ENCODE data around the gene LMF2.

The LMF2 gene

DNA sequence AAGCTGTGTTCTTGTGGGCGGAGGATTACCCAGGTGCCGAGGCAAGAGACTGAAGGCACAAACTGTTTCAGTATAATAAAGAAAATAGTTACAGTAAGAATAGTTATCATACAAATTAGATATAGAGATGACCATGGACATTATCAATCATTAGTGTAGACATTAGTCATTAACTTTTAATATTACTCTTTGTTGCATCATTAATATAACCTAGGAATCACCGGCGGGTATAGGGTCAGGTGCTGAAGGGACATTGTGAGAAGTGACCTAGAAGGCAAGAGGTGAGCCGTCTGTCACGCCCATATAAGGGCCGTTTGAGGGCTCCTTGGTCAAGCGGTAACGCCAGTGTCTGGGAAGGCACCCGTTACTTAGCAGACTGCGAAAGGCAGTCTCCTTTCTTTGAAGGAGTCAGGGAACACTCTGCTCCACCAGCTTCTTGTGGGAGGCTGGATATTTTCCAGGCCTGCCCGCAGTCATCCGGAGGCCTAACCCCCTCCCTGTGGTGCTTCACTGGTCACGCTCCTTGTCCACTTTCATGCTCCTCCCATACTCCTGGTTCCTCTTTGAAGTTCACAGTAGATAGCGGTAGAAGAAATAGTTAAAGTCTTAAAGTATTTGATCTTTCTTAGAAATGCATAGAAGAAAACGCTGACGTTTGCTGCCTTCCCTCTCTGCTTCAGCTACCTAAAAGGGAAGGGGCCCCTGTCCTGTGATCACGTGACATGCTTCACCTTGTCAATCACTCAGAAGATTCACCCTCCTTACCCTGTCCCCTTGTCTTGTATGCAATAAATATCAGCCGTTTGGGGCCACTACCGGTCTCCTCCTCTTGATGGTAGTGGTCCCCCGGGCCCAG is 26.6 kb upstream of the LMF2 start:
- DNase-seq: peak; percentile 57

DNA sequence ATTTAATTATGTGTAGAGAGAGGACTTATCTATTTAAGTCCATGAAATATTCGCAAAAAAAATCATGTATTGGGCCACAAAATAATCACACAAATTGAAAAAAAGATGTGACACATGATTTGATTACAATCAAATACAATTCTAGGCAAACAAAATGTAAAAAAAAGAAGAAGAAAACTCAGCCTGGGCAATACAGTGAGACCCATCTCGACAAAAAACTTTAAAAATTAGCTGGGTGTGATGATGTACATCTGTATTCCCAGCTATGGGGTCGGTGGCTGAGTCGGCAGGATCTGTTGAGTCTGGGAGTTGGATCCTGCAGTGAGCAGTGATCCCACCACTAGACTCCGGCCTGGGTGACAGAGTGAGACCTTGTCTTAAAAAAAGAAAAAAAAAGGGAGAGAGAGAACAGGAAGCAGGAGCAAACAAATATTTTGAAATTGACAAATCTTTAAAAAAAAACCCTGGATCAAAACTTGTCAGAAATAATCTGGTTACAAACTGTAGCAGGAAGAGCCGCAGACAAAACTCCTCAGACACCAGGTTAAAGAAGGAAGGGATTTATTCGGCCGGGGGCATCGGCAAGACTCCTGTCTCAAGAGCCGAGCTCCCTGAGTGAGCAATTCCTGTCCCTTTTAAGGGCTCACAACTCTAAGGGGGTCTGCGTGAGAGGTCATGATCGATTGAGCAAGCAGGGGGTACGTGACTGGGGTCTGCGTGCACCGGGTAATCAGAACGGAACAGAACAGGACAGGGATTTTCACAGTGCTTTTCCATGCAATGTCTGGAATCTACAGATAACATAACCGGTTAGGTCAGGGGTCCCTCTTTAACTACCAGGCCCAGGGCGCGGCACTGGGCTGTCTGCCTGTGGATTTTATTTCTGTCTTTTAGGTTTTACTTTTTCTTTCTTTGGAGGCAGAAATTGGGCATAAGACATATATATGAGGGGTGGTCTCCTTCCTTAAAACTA is 25.6 kb upstream of the LMF2 start:
- no peak for DNase-seq

- peak; percentile 38 for DNase-seq
Measured at GRCh38 chr22:50531962-50532674, 24.6 kb upstream of the LMF2 start.

GRCh38 chr22:50531546-50531961 is 24.1 kb upstream of the LMF2 start:
- no peak for DNase-seq

GRCh38 chr22:50530877-50531545 is 23.5 kb upstream of the LMF2 start:
- DNase-seq: peak; percentile 69

GRCh38 chr22:50530580-50530876 is 23.0 kb upstream of the LMF2 start:
- DNase-seq: no peak

DNA sequence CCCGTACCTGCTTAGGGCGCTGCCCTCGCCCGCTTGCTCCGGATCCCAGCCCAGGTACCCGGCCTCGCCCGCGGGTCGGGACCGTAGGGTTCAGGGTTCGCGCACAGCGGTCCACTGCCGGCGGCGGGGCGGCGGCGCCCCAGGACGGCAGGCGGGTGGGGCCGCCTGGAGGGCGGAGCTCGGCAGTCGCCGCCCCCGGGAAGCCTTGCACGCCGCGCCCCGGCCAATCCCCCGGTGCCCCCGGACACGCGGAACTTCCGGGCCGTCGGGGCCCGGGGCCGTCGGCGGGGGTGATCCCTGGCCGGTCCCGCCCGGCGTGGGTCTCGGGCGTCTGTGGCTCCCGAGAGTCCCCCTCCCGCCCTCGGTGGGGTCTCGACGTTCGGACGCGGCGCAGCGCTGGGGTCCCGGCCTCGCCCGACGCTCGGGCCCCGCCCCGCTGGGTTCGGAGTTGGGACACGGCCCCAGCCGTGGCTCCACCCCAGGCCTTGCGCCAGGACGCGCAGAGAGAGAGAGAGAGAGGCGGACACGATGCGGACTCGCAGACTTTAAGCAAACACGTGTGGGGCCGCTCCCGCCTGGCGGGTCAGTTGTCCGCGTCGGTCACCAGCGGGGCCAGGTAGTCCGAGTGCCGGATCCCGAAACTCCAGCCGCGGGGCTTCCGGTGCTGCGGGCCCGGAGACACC is 22.5 kb upstream of the LMF2 start, which contains the start of gene TYMP:
Gene TYMP (minus strand): TSS at position 116 of the 683 bp plus-strand sequence. CDS start 303 bp downstream, outside the sequence.
- peak; percentile 58 for DNase-seq

GRCh38 chr22:50529416-50529896 is 22.0 kb upstream of the LMF2 start:
- DNase-seq: no peak

- DNase-seq: no peak
Measured at GRCh38 chr22:50528682-50529415, 21.3 kb upstream of the LMF2 start.

- no peak for DNase-seq
Measured at GRCh38 chr22:50527921-50528681, 20.6 kb upstream of the LMF2 start.

GRCh38 chr22:50526834-50527801 is 19.6 kb upstream of the LMF2 start:
- DNase-seq: no peak

DNA sequence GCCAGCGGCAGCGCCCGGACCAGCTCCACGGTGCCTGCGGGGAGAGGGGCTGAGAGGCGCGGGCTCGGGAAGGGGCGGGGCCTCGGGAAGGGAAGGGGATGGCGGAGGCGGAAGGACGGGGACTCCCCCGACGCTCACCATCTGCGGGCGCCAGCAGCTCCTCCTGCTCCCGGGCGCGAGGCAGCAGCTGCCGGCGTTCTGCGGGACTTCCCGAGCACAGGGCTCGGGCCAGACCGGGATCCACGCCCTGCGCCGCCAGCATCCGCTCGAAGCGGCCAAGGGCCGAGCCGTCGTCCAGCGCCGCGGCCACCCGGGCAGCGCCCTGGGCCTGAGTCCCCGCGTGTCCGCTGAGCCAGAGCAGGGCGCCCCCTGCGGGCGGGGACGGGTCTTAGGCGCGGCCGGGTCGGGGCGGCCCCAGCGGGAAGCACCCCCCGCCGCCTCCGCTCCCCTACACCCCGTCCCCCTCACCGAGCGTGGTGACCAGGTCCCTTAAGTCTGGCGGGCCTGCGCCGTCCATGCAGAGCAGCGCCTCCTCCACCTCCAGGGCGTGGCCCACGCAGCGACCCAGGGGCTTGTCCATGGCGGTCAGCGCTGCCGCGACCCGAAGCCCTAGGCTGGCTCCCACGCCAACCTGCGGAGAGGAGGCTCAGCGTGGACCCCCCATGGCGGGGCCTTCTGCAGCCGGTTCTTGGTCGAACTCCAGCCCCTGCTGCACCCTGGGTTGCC is 18.8 kb upstream of the LMF2 start:
- DNase-seq: peak; percentile 72

- DNase-seq: no peak
Measured at GRCh38 chr22:50525858-50526107, 18.3 kb upstream of the LMF2 start.

GRCh38 chr22:50525104-50525857 is 17.8 kb upstream of the LMF2 start, which contains the start of gene SCO2:
SCO2 (minus strand) TSS chr22:50525598; CDS start chr22:50524411, 1,187 bp downstream.
- peak; percentile 97 for DNase-seq

DNA sequence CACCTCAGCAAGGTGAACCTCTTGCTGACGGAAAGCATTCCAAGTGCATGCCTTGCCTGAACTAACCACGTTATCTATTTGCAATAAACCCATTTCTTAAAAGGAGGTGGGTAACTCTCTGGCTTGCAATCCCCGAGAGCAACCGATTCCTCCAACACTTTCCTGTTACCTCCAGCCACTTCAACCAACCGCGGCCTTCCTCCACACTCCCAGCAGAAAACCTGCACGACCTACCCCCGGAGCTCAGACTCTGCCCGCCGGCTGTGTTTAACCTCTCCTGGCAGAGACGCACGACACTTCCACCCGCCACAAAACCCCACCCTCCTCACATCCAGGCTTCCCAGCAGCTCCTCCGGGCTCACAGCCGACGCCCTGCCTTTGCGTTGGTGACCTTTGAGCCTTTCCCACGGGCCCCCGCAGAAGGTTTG is 17.2 kb upstream of the LMF2 start:
- no peak for DNase-seq

- no peak for DNase-seq
Measured at GRCh38 chr22:50523806-50524675, 16.5 kb upstream of the LMF2 start.

DNA sequence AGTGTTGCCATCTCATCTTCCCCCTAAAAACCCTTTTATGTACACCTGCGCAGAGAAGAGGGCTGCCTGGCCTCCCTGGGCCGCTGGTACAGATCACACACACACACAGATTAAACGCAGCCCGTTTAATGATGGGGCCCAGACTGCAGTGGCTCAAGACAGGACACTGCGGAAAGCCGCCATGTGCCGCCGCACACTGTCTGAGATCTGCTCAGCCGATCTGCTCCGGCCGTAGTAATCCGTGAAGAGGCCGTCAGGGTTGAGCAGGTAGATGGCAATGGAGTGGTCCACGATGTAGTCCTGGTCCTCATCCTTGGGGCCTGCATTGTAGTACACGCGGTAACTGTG is 15.9 kb upstream of the LMF2 start:
- no peak for DNase-seq
